ENCODE measurements around the gene NSD1. TPM values are rescaled to one million over a fixed set of nuclear protein-coding genes. Genes with fewer than 3 reads are reported as not detected.

The NSD1 gene
- total and polyA plus RNA-seq, 10 of the 15 experiments (the other 5 are each of a cell fraction or from before 2014, with no cell fraction given): 7.0 to 57.9 (median 30.4) TPM

GRCh38 chr5:177253252-177253651 is 119.7 kb downstream of the NSD1 start (continued):
- TF ChIP-seq, protein P1, sequence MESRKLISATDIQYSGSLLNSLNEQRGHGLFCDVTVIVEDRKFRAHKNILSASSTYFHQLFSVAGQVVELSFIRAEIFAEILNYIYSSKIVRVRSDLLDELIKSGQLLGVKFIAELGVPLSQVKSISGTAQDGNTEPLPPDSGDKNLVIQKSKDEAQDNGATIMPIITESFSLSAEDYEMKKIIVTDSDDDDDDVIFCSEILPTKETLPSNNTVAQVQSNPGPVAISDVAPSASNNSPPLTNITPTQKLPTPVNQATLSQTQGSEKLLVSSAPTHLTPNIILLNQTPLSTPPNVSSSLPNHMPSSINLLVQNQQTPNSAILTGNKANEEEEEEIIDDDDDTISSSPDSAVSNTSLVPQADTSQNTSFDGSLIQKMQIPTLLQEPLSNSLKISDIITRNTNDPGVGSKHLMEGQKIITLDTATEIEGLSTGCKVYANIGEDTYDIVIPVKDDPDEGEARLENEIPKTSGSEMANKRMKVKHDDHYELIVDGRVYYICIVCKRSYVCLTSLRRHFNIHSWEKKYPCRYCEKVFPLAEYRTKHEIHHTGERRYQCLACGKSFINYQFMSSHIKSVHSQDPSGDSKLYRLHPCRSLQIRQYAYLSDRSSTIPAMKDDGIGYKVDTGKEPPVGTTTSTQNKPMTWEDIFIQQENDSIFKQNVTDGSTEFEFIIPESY (IDR thresholded peaks at IDR 0.05): no peak
- TF ChIP-seq RCOR1 (conservative IDR thresholded peaks at IDR 0.05; ENCODE audit: low read depth, low read length) (no peak), EP300 (IDR thresholded peaks at IDR 0.05; ENCODE audit: borderline replicate concordance in 1 of 2, control insufficient read depth in 1 of 2, low read depth in 2 of 2, low read length in 2 of 2) (no peak), GATAD2B (conservative IDR thresholded peaks at IDR 0.05; ENCODE audit: low read depth) (no peak), ZBED1 (IDR thresholded peaks at IDR 0.05; ENCODE audit: borderline replicate concordance) (no peak)
- TF ChIP-seq, protein P2, sequence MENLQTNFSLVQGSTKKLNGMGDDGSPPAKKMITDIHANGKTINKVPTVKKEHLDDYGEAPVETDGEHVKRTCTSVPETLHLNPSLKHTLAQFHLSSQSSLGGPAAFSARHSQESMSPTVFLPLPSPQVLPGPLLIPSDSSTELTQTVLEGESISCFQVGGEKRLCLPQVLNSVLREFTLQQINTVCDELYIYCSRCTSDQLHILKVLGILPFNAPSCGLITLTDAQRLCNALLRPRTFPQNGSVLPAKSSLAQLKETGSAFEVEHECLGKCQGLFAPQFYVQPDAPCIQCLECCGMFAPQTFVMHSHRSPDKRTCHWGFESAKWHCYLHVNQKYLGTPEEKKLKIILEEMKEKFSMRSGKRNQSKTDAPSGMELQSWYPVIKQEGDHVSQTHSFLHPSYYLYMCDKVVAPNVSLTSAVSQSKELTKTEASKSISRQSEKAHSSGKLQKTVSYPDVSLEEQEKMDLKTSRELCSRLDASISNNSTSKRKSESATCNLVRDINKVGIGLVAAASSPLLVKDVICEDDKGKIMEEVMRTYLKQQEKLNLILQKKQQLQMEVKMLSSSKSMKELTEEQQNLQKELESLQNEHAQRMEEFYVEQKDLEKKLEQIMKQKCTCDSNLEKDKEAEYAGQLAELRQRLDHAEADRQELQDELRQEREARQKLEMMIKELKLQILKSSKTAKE (IDR thresholded peaks at IDR 0.05; ENCODE audit: low read depth, poor library complexity, severe bottlenecking): no peak

- FAIRE-seq (no peak), DNase-seq (ENCODE audit: low read depth, low spot score) (no peak), ATAC-seq (no peak)
- Histone ChIP-seq H2AFZ (ENCODE audit: control insufficient read depth, low read depth, low read length) (no peak overlapping the region), H3K27me3 (replicated peaks in 1 of 2; ENCODE audit: control insufficient read depth in 2 of 2, insufficient read depth in 2 of 2, low read length in 1 of 2) (no peaks in the 10 kb centered on the region), H3K4me2 (ENCODE audit: control insufficient read depth, insufficient read depth) (no peak overlapping the region), H3K4me3 (no peak overlapping the region), H3K4me1 (ENCODE audit: control insufficient read depth, insufficient read depth, low read length) (no peaks in the 10 kb centered on the region), H3K9me3 (replicated peaks; ENCODE audit: control insufficient read depth, insufficient read depth, low read length) (no peaks in the 10 kb centered on the region), H3K9ac (ENCODE audit: control insufficient read depth, insufficient read depth, low read length) (no peak overlapping the region), H3K79me2 (ENCODE audit: control insufficient read depth, insufficient read depth, low read length) (no peaks in the 10 kb centered on the region), H4K20me1 (ENCODE audit: control insufficient read depth, insufficient read depth) (no peaks in the 10 kb centered on the region), H3K36me3 (ENCODE audit: control insufficient read depth in 2 of 2, insufficient read depth in 2 of 2, low read length in 1 of 2) (peaks cover 9 to 34% of the 10 kb centered on the region in 2 experiments), H3K27ac (ENCODE audit: control insufficient read depth, insufficient read depth) (no peak overlapping the region)
- RAD21 ChIA-PET (ENCODE audit: unreplicated experiment): no interaction called here
- SMC1A ChIA-PET (ENCODE audit: uncharacterized antibody, unreplicated experiment): interaction anchor here (0.6 kb wide), 1 partner anchor 84 kb away, joined by 4 read pairs; no protein-coding TSS in a partner anchor
- WGBS (ENCODE audit: insufficient coverage, insufficient replicate concordance, low lambda C conversion rate, missing lambda C conversion rate): 68% methylated on average over 5 of the region's 5 CpGs
- intact Hi-C loops (cut with micrococcal nuclease; ENCODE audit: unreplicated experiment): no loop called here
- CTCF ChIA-PET: no interaction called here
- POLR2A ChIA-PET: interaction anchor here (1.0 kb wide), 1 partner anchor 28 kb away, joined by 5 read pairs; no protein-coding TSS in a partner anchor
- no TSS peak for BruUV-seq (replicated peaks)
- in situ Hi-C loops (cut with MboI): no loop called here
- TF ChIP-seq NR2F1 (conservative IDR thresholded peaks at IDR 0.05) (no peak), JUND (IDR thresholded peaks at IDR 0.05; ENCODE audit: low read depth, low read length) (no peak), IKZF1 (conservative IDR thresholded peaks at IDR 0.05) (no peak), MYB (IDR thresholded peaks at IDR 0.05; ENCODE audit: borderline replicate concordance, low read depth, low read length) (no peak), MEF2A (IDR thresholded peaks at IDR 0.05; ENCODE audit: insufficient read depth, low read depth, low read length) (no peak), ZNF207 (IDR thresholded peaks at IDR 0.05; ENCODE audit: borderline replicate concordance) (no peak), ZNF274 (IDR thresholded peaks at IDR 0.05; ENCODE audit: insufficient read depth, insufficient read length) (no peak), MXI1 (IDR thresholded peaks at IDR 0.05; ENCODE audit: low read depth, low read length) (no peak), HSF1 (IDR thresholded peaks at IDR 0.05; ENCODE audit: low read depth, low read length) (no peak), TBL1XR1 (IDR thresholded peaks at IDR 0.05; ENCODE audit: low read depth, low read length) (no peak)
- TF ChIP-seq, protein P1 (IDR thresholded peaks at IDR 0.05): no peak
Measured at GRCh38 chr5:177256296-177256695, 122.7 kb downstream of the NSD1 start.
